GM21528 (cell line): ENCODE measurements around the gene FBXL12.
A peak's percentile ranks its signal among the peaks of the same experiment; 100 is the strongest.
"Not testable (repeated sequence)": the region's sequence is repeated elsewhere in the genome, so short reads cannot be mapped to it uniquely, and the experiment has no call there.

Experiments
- ATAC-seq: cut with Tn5 transposase; IDR thresholded peaks from one replicate; pipeline ENCODE4 v1.9.1; 2021; ENCODE audit warnings: mild to moderate bottlenecking, moderate library complexity; ENCODE audit not compliant: unreplicated experiment, low FRiP score

Gene FBXL12

GRCh38 chr19:9842834-9843625 is 24.2 kb upstream of the FBXL12 start:
- no peak for ATAC-seq

GRCh38 chr19:9839415-9839814 is 20.5 kb upstream of the FBXL12 start:
- no peak for ATAC-seq

- no peak for ATAC-seq
These were observed 19.4 kb upstream of the FBXL12 start for GRCh38 chr19:9838324-9838723.

GRCh38 chr19:9836021-9836420 is 17.1 kb upstream of the FBXL12 start:
- no peak for ATAC-seq

GRCh38 chr19:9835507-9835949 is 16.6 kb upstream of the FBXL12 start:
- peak; percentile 25 for ATAC-seq

- peak; percentile 90 for ATAC-seq
These were observed 16.0 kb upstream of the FBXL12 start, which contains the start of gene PIN1 for GRCh38 chr19:9834726-9835506. TSS of gene PIN1 (plus strand) at chr19:9835318. CDS start at chr19:9835345, 27 bp downstream.

GRCh38 chr19:9834307-9834725 is 15.4 kb upstream of the FBXL12 start:
- ATAC-seq = no peak

GRCh38 chr19:9828551-9829063 is 9.7 kb upstream of the FBXL12 start:
- ATAC-seq = no peak

GRCh38 chr19:9827289-9828238 is 8.7 kb upstream of the FBXL12 start, which contains the start of gene UBL5:
TSS of gene UBL5 (plus strand) at chr19:9827918. CDS start at chr19:9828338, 420 bp downstream.
- ATAC-seq = peak; percentile 88

GRCh38 chr19:9823816-9824215 is 4.9 kb upstream of the FBXL12 start:
- ATAC-seq = no peak

- not testable (repeated sequence) for ATAC-seq
These were observed 1.2 kb upstream of the FBXL12 start for GRCh38 chr19:9820034-9820433.

- no peak for ATAC-seq
These were observed 674 bp upstream of the FBXL12 start for GRCh38 chr19:9819596-9819909.

- ATAC-seq = no peak
These were observed 625 bp downstream of the FBXL12 start for GRCh38 chr19:9818175-9818733.

- ATAC-seq = no peak
These were observed 7.7 kb downstream of the FBXL12 start for GRCh38 chr19:9811139-9811538.

GRCh38 chr19:9808855-9809824 is 9.7 kb downstream of the FBXL12 start:
- no peak for ATAC-seq

GRCh38 chr19:9806803-9807202 is 12.1 kb downstream of the FBXL12 start:
- no peak for ATAC-seq

- no peak for ATAC-seq
These were observed 16.9 kb downstream of the FBXL12 start for GRCh38 chr19:9801976-9802375.

GRCh38 chr19:9799162-9799561 is 19.7 kb downstream of the FBXL12 start:
- no peak for ATAC-seq

GRCh38 chr19:9797871-9798270 is 21.0 kb downstream of the FBXL12 start:
- no peak for ATAC-seq
